CD4-positive, alpha-beta T cell treated with Interferon gamma for 1 hour (primary cell): Measurements from ENCODE around the gene NAPG.
"Not testable (repeated sequence)": the region's sequence is repeated elsewhere in the genome, so short reads cannot be mapped to it uniquely, and the experiment has no call there.

Experiments used
- DNase-seq: peaks from one replicate; pipeline ENCODE4 v3.0.0-alpha.2; 2020

Gene NAPG

GRCh38 chr18:10525697-10526560 is at the start of gene NAPG:
TSS of gene NAPG (plus strand) at chr18:10526027. CDS start at chr18:10526103, 76 bp downstream.
- DNase-seq = peak; percentile 94

GRCh38 chr18:10476338-10476791 is 49.5 kb upstream of the NAPG start:
- no peak for DNase-seq

GRCh38 chr18:10477121-10477862 is 48.5 kb upstream of the NAPG start:
- no peak for DNase-seq

GRCh38 chr18:10477863-10478260 is 48.0 kb upstream of the NAPG start:
- DNase-seq = no peak

- DNase-seq = no peak
These were observed 44.0 kb upstream of the NAPG start for GRCh38 chr18:10481831-10482230.

GRCh38 chr18:10482363-10482984 is 43.4 kb upstream of the NAPG start:
- DNase-seq = no peak

DNA sequence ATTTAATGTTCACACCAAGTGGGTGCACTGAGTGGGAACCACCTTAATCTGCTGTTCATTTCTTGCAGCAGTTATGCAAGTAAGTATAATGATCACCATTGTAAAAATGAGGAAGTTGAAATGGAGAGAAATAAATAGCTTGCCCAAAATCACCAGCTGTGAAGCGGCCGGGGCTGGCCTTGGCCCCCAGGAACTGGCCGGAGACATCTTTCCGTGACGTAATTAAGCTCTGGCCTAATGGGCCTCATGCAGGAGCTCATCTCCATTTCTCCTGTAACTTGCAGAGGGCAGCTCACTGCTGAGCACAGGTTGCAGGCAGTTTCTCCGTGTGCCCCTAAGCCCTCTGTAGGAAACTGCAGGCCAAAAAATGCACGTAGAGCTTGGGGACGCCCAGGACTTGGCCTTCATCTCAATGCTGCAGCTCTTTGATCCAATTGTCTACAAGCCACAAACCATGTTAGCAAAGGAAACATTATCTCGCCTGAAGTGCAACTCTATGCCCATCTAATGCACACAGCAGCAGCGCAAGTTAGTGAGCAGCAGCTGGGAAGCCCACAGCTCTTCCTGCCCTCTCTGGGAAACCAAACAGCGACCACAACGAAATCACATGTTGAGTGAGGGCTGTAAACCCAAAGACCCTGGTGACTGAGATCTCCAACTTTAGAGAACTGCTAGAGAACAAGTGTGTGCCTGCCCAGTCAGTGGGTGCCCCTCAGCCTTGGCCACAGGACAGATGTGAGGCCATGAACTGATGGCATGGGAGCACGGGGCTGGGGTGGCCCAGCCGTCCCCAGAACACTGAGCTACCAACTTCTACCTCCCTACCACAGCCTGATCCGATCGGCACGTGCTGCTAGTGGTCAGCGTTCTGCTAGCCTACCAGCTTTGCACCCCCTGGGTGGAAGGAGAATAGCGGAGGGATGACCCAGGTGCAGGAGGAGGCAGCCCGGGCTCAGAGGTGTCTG is 42.6 kb upstream of the NAPG start:
- peak; percentile 16 for DNase-seq

- DNase-seq = no peak
These were observed 40.4 kb upstream of the NAPG start for GRCh38 chr18:10485475-10485874.

GRCh38 chr18:10486362-10486761 is 39.5 kb upstream of the NAPG start:
- DNase-seq = no peak

GRCh38 chr18:10487154-10487553 is 38.7 kb upstream of the NAPG start:
- DNase-seq = no peak

DNA sequence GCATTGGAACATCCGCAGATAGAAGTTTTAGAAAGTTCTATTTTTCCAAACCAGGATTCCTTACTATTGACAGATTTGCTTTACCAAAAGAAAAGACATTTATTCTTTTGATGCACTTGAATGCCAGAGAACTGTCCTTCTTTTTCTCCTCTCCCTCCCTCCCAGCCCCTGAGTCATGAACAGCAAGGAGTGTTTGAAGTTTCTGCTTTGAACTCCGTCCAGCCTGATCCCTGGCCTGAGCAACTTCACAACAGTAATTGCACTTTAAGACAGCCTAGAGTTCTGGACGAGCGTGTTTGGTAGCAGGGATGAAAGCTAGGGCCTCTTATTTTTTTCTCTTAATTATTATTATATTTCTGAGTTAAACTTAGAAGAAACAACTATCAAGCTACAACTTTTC is 37.8 kb upstream of the NAPG start:
- no peak for DNase-seq

- DNase-seq = peak; percentile 72
These were observed 35.2 kb upstream of the NAPG start for GRCh38 chr18:10490401-10491165.

- no peak for DNase-seq
These were observed 29.9 kb upstream of the NAPG start for GRCh38 chr18:10495936-10496335.

GRCh38 chr18:10497206-10497749 is 28.5 kb upstream of the NAPG start:
- DNase-seq = no peak

DNA sequence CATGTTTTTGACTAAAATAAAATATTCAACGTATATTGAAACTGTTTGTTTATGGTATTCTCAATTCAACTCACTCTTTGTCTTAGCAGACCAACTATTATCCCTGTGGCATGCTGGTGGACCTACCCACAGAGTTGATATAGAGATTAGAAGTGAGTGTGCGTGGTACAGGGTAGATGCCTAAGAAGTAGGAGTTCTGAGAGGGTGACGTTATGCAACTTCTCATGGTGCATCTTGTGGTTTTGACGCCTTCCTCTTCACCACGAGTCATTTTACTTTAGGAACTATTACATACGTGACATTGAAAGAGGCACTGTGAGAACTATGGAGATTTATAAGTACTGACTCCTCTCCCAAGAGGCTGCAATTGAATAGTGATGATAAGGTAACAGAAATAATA is 26.6 kb upstream of the NAPG start:
- no peak for DNase-seq

DNA sequence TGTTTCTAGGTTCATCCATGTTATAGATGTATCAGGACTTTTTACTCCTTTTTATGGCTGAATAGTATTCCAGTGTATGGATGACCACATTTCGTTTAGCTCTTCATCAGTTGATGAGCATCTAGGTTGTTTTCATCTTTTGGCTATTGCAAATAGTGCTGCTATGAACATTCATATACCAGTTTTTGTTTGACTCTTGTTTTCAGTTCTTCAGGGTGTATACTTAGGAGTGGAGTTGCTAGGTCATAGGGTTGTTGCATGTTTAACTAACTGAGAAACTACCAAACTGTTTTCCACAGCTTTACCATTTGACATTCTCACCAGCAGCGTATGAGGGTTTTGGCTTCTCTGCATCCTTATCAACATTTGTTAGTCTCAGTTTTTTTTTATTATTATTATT is 25.8 kb upstream of the NAPG start:
- no peak for DNase-seq

DNA sequence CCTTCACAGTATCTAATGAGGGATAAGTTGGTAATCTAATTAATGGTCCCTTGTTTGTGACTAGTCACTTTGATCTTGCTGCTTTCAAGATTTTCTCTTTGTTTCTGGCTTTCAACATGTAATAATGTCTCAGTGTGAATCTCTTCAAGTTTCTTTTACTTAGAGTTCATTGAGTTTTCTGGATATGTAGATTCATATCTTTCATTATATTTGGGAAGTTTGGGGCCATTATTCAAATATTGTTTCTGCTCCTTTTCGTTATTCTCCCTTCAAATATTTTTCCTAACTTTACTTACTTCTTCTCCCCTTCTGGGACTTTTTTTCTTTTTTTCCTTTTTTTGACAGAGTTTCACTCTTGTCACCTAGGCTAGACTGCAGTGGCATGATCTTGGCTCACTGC is 21.1 kb upstream of the NAPG start:
- no peak for DNase-seq

DNA sequence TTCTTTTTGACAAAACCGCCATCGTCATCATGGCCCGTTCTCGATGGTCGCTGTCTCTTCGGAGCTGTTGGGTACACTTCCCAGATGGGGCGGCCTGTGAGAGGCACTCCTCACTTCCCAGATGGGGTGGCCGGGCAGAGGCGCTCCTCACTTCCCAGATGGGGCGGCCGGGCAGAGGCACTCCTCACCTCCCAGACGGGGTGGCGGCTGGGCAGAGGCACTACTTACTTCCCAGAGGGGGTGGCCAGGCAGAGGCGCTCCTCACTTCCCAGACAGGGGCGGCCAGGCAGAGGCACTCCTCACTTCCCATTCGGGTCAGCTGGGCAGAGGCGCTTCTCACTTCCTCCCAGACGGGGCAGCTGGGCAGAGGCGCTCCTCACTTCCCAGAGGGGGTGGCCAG is 19.9 kb upstream of the NAPG start:
- DNase-seq = not testable (repeated sequence)

DNA sequence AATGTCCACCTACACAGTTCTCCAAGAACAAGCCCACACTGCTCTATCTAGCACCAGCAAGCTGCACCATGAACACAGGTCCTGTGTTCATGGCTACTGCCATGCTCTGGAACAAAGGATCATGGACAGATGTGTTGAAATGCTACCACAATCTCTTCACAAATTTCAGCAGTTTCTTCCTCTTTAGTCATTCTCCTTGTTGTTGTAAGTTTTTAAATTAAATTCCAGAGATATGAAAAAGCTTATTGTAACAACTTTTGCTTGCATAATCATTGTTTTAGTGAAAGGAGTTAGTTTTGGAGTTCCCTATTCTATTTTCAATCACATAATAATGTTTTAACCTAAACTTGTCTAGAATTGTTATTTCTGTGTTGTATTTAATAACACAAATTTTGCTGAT is 17.2 kb upstream of the NAPG start:
- no peak for DNase-seq

GRCh38 chr18:10511236-10511635 is 14.6 kb upstream of the NAPG start:
- DNase-seq = no peak

DNA sequence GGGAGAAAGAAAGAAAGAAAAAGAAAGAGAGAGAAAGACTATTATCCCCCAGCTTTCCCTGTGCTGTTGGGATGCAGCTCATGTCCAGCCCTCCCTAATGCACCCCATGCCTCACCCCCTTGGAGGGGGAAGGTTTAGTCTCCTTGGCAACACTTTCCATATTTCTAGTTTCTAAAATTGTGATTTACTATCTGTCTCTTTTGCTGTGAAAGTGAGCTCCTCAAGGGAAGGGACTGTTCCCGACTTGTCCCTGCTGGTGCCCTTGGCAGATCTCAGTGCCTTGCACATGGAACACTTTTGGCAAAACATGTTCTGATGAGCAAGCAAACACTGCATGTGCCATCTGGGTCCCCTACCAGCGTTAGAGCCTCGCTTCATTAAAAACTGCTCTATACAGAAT is 11.7 kb upstream of the NAPG start:
- no peak for DNase-seq
